22Rv1 (cell line): ENCODE data around the gene NCK2.

Experiments used
- ZFX ChIP-seq: fragments of 450-650 bp; IDR thresholded peaks from 2 replicates; pipeline ENCODE4 v1.6.1; 2017; ENCODE audit warnings: antibody characterized with exemption, borderline replicate concordance
- TF ChIP-seq, protein P1 (sequence below): fragments of 450-650 bp; IDR thresholded peaks from 2 replicates; pipeline ENCODE4 v1.5.1; 2017; ENCODE audit warnings: mild to moderate bottlenecking

- TF ChIP-seq, protein P1, sequence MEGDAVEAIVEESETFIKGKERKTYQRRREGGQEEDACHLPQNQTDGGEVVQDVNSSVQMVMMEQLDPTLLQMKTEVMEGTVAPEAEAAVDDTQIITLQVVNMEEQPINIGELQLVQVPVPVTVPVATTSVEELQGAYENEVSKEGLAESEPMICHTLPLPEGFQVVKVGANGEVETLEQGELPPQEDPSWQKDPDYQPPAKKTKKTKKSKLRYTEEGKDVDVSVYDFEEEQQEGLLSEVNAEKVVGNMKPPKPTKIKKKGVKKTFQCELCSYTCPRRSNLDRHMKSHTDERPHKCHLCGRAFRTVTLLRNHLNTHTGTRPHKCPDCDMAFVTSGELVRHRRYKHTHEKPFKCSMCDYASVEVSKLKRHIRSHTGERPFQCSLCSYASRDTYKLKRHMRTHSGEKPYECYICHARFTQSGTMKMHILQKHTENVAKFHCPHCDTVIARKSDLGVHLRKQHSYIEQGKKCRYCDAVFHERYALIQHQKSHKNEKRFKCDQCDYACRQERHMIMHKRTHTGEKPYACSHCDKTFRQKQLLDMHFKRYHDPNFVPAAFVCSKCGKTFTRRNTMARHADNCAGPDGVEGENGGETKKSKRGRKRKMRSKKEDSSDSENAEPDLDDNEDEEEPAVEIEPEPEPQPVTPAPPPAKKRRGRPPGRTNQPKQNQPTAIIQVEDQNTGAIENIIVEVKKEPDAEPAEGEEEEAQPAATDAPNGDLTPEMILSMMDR, result no peak
- no peak for TF ChIP-seq ZFX
These were observed 5.1 kb downstream of the NCK2 start for GRCh38 chr2:105749583-105750400.
